HepG2 (cell line): Measurements from ENCODE around the gene TP73. TPM values are rescaled to one million over a fixed set of nuclear protein-coding genes. Genes with fewer than 3 reads are reported as not detected.

Experiments
- BCL3 ChIP-seq: sonication (generic); formaldehyde crosslinking; IDR thresholded peaks from 2 replicates; pipeline ENCODE4 v1.5.1; 2020; ENCODE audit warnings: mild to moderate bottlenecking, missing genetic modification reagents, moderate library complexity
- FOXP1 ChIP-seq, 2 experiments: fragments of 450-650 bp in 1 of 2; IDR thresholded peaks; 2 replicates each; pipeline ENCODE4 v1.6.1; 2017 to 2018; ENCODE audit warnings: antibody characterized with exemption in 1 of 2
- KLF11 ChIP-seq: IDR thresholded peaks from 2 replicates; pipeline ENCODE4 v1.6.1; 2016; ENCODE audit warnings: missing compliant biosample characterization
- KMT2B ChIP-seq: IDR thresholded peaks from 2 replicates; pipeline ENCODE4 v1.6.1; 2016; ENCODE audit warnings: missing genetic modification reagents, missing compliant biosample characterization
- NFE2 ChIP-seq: sonication (generic); formaldehyde crosslinking; IDR thresholded peaks from 2 replicates; pipeline ENCODE4 v1.4.0; 2020; ENCODE audit warnings: missing genetic modification reagents
- POLR2G ChIP-seq: fragments of 200-400 bp; formaldehyde crosslinking; IDR thresholded peaks from 2 replicates; pipeline ENCODE4 v1.6.1; 2018; ENCODE audit warnings: mild to moderate bottlenecking, low read depth, low read length, moderate library complexity
- PTBP1 ChIP-seq: fragments of 200-400 bp; formaldehyde crosslinking; IDR thresholded peaks from 2 replicates; pipeline ENCODE4 v1.6.1; 2018; ENCODE audit warnings: low read length, low read depth; ENCODE audit not compliant: poor library complexity, severe bottlenecking
- REST ChIP-seq, 2 experiments: IDR thresholded peaks; 2 replicates each; pipeline ENCODE4 v1.6.1; 2011 to 2012; ENCODE audit warnings: low read length in 2 of 2, borderline replicate concordance in 1 of 2, low read depth in 1 of 2, mild to moderate bottlenecking in 1 of 2, moderate library complexity in 1 of 2
- SETDB1 ChIP-seq: sonication (generic); formaldehyde crosslinking; IDR thresholded peaks from 2 replicates; pipeline ENCODE4 v1.5.1; 2020; ENCODE audit warnings: missing genetic modification reagents, mild to moderate bottlenecking, borderline replicate concordance
- SKI ChIP-seq: fragments of 450-650 bp; IDR thresholded peaks from one replicate; pipeline ENCODE4 v1.6.1; 2018; ENCODE audit warnings: mild to moderate bottlenecking; ENCODE audit not compliant: partially characterized antibody
- ZBTB25 ChIP-seq: IDR thresholded peaks from 2 replicates; pipeline ENCODE4 v1.6.1; 2018; ENCODE audit warnings: missing genetic modification reagents
- ZBTB38 ChIP-seq: sonication (generic); formaldehyde crosslinking; IDR thresholded peaks from 2 replicates; pipeline ENCODE4 v1.5.1; 2020; ENCODE audit warnings: mild to moderate bottlenecking, missing genetic modification reagents
- ZC3H4 ChIP-seq: sonication (generic); formaldehyde crosslinking; IDR thresholded peaks from 2 replicates; pipeline ENCODE4 v1.4.0; 2020; ENCODE audit warnings: missing genetic modification reagents, borderline replicate concordance
- ZFX ChIP-seq: sonication (generic); formaldehyde crosslinking; IDR thresholded peaks from 2 replicates; pipeline ENCODE4 v1.4.0; 2020; ENCODE audit warnings: mild to moderate bottlenecking, low read depth, missing genetic modification reagents, moderate library complexity
- ZNF10 ChIP-seq: sonication (generic); formaldehyde crosslinking; IDR thresholded peaks from 2 replicates; pipeline ENCODE4 v1.4.0; 2020; ENCODE audit warnings: mild to moderate bottlenecking, low read depth, missing genetic modification reagents, borderline replicate concordance
- ZNF18 ChIP-seq: sonication (generic); formaldehyde crosslinking; IDR thresholded peaks from 2 replicates; pipeline ENCODE4 v1.8.0; 2022; ENCODE audit warnings: mild to moderate bottlenecking, missing genetic modification reagents; ENCODE audit not compliant: insufficient replicate concordance
- ZNF546 ChIP-seq: sonication (generic); formaldehyde crosslinking; conservative IDR thresholded peaks from 2 replicates; pipeline ENCODE4 v1.8.1; 2023; ENCODE audit warnings: mild to moderate bottlenecking, missing genetic modification reagents
- ZNF547 ChIP-seq: sonication (generic); formaldehyde crosslinking; IDR thresholded peaks from 2 replicates; pipeline ENCODE4 v1.5.1; 2020; ENCODE audit warnings: mild to moderate bottlenecking, missing genetic modification reagents
- ZNF616 ChIP-seq: sonication (generic); formaldehyde crosslinking; IDR thresholded peaks from 2 replicates; pipeline ENCODE4 v1.5.0; 2020; ENCODE audit warnings: low read depth, mild to moderate bottlenecking, missing genetic modification reagents
- ZNF850 ChIP-seq: sonication (generic); formaldehyde crosslinking; conservative IDR thresholded peaks from 2 replicates; pipeline ENCODE4 v1.9.0; 2021; ENCODE audit warnings: mild to moderate bottlenecking, missing genetic modification reagents
- ZNF879 ChIP-seq: sonication (generic); formaldehyde crosslinking; IDR thresholded peaks from 2 replicates; pipeline ENCODE4 v1.8.1; 2023; ENCODE audit warnings: missing genetic modification reagents
- ZSCAN12 ChIP-seq: sonication (generic); formaldehyde crosslinking; IDR thresholded peaks from 2 replicates; pipeline ENCODE4 v1.9.0; 2021; ENCODE audit warnings: mild to moderate bottlenecking, missing genetic modification reagents
- polyA plus RNA-seq, 8 experiments: library from polyadenylated mRNA; depleted of rRNA in 3 of 8; stranded (reverse) in 7 of 8; unstranded in 1 of 8; fragments of >200 nt; fragmentation: Illumina TruSeq in 4 of 8; extraction: Trizol in 4 of 8; gene quantifications; 2 replicates each; pipeline versions ENCODE4 v1.2.1 to v1.2.3, GENCODE V29; 2011 to 2016; ENCODE audit warnings: low read depth in 4 of 8, missing spikeins in 1 of 8, mixed read lengths in 1 of 8; ENCODE audit not compliant: insufficient read depth in 1 of 8
- total RNA-seq, 5 experiments: library from RNA; depleted of rRNA; stranded (reverse); fragments of >200 nt; fragmentation: Illumina TruSeq; extraction: Trizol; gene quantifications; 2 replicates each; pipeline ENCODE4 v1.2.3, GENCODE V29; 2016; ENCODE audit warnings: low read depth in 1 of 5

The TP73 gene
- total and polyA plus RNA-seq, 2 of the 13 experiments (the other 11 are each of a cell fraction or from before 2014, with no cell fraction given), result 0.49 to 1.1 TPM

- TF ChIP-seq NFE2 (CRISPR knock-in tag) (0 out of 2 replicates have a peak, but pooled peaks have one; percentile 34), FOXP1 (IDR thresholded peaks at IDR 0.05) (no peak), FOXP1 (CRISPR knock-in tag; IDR thresholded peaks at IDR 0.05) (no peak; the same call in none of the 2 replicates), SKI (peak; percentile 8), ZC3H4 (CRISPR knock-in tag) (peak; percentile 85; the same call in 1 of the 2 replicates), ZBTB38 (peak; percentile 81), KLF11 (CRISPR knock-in tag) (0 out of 2 replicates have a peak, but pooled peaks have one; percentile 21), ZNF850 (CRISPR knock-in tag) (peak; percentile 75; the same call in 1 of the 2 replicates), POLR2G (peak; percentile 78), ZNF18 (CRISPR knock-in tag) (peak; percentile 91), ZNF10 (CRISPR knock-in tag) (no peak), REST (IDR thresholded peaks at IDR 0.05; ENCODE audit: borderline replicate concordance in 1 of 2, low read depth in 1 of 2, low read length in 2 of 2) (no peak), ZNF547 (CRISPR knock-in tag) (peak; percentile 37; the same call in 1 of the 2 replicates), ZNF879 (CRISPR knock-in tag) (no peak; the same call in 1 of the 2 replicates), KMT2B (peak; percentile 42; the same call in 1 of the 2 replicates), ZBTB25 (peak; percentile 22; the same call in 1 of the 2 replicates), ZFX (peak; percentile 95), ZNF546 (peak; percentile 87; the same call in 1 of the 2 replicates), SETDB1 (no peak), ZNF616 (CRISPR knock-in tag) (peak; percentile 90), ZSCAN12 (CRISPR knock-in tag) (no peak), PTBP1 (no peak), BCL3 (CRISPR knock-in tag) (no peak; the same call in none of the 2 replicates)
Measured at GRCh38 chr1:3775490-3776230, 123.3 kb downstream of the TP73 start (continued).
